ENCODE data around the gene TSHZ2.

TSHZ2 gene

DNA sequence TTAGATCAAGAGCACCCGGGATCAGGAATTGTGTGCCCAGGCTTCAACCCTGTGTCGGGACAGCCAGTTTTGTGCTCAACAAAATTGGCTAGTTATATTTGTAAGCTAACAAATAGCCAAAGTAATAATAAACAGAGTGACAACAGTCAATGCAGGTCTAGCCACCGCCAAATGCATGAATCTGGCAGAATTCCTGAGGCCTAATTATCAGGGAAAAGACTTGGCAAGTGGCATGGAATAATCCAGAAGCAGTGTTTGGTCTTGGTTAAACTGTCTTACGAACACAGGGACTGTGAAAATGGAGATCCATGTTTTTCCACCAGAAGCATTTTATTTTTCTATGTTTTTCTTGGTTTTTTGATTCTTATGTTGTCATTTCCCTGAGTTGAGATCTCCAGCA lies 352.7 kb downstream of the TSHZ2 start:
- no peak for DNase-seq

DNA sequence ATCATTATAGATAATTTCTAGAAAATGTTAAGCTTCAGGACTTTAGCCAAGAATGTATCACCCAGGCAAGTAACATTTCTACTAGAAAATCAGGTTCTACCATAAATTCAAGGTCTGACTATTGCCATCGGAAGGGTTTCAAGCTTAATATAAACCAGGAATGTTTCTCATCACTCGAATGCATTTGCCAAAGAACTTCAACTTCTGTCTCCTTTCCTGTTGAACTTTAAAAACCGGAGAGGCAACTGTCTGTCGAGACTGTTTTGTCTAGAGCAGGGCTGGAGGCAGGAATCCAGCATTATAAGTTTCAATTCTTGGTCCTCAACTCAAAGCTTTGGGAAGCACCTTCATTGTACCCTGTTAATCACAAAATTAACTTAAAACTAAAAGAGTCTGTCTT lies 356.8 kb downstream of the TSHZ2 start:
- no peak for DNase-seq

DNA sequence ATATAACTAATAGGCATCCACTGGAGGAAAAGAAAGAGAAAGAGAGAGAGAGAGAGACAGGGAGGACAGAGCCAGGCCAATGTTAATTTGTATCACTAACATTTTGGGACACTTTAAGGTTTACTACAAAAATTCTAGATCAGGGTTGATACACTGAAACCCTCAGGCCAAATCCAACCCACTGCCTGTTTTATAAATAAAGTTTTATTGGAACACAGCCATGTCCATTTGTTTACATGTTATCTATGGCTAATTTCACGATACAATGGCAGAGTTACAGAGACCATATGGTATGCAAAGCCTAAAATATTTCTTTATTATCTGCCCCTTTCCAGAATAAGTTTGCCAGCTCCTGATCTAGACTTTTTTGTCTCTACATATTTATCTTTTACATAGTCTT lies 357.6 kb downstream of the TSHZ2 start:
- no peak for DNase-seq

DNA sequence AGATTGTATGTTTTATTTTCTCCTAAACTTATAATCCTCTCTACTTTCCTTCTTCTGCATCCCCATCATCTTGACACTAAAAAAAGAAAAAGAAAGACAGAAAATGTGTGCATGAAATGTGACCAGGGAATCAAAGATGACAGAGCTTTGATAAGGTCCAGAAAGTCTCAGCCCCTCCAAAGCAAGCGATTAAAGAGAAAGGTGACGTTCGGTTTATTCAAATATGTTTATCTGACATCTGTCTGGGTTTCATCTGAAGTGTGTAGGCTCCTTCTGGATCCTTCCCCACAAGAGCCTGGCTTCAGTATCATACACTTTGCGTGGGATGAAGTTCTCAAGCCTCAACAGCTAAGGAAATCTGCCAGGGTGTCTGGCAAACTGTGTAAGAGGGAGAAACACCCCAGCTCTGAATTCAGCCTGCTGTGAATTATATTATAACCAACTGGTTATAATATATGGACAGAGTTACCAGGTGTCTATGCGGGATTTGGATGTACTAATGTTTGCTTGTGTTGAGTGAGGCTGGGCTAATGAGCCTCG lies 358.5 kb downstream of the TSHZ2 start:
- DNase-seq, result no peak

DNA sequence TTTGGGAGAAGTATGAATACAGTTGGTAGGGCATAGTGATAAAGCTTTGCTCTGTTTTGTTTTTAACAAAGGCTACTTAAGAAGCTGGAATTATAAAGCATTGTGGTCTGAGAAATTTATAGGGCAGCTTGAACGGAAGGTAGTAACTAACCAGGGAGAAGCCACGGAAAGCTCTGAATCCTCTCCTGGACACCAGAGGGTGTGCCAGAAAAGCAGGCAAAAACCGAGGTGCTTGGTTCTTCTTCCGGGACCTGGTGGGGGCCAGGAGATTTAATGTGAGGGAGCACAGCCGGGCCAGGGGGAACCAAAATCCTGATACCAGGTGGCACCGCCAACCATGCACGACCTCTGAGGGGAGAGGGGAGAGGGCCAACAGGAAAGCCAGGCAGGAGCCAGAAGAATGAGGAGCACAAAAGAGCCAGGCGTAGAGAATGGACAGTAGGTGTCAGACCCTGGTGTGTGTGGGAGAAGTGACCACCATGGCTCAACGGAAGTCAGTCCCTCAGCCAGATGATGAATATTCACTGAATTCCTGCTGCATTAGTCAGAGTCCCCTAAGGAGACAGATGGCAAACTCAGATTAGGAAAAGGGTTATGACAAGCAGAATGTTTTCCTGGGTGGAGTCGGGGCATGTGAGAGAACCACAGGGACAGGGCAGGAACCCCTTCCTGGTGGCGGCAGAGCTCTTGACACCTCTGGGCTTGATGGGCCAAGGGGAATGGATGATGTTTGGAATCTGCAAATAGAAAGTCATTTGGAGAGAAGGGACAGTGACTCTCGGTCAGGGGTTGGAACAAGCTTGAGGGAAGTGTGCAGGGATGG lies 359.2 kb downstream of the TSHZ2 start:
- no peak for DNase-seq

DNA sequence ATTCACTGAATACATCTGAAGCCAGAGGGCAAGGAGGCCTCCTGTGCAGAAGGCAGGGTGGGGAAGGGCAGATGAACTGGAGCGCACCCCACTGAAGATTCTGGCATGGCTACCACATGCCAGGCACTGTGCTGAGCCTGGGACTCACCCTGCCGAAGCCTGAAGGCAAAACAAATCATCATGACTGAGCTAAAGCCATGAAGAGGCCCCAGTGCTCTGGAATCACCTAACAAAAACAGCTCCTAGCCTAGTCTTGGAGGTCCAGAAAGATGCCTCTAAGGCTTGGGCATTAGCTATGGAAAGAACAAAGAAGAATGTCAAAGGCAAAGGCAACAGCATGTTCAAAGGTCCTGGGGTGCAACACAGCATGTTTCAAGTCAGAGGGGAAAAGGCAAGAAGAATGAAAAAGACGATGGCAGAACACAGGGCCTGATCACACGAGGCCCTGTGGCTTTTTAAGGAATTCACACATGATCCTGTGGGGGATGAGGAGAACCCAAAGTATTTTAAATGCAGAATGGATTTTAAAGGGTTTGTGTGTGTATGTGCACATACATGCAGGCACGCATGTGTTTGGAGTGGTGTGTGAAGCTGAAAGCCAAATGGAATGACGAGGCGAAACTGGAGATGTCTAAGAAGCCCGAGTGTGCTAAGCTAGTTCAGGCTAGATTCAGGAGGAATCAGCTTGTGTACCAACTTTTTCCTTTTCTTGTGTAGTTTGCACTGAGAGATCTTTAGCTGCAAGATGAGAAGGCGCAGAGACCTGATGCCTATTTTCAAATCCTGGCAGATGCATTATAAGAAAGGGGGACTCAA lies 360.1 kb downstream of the TSHZ2 start:
- DNase-seq, result no peak

DNA sequence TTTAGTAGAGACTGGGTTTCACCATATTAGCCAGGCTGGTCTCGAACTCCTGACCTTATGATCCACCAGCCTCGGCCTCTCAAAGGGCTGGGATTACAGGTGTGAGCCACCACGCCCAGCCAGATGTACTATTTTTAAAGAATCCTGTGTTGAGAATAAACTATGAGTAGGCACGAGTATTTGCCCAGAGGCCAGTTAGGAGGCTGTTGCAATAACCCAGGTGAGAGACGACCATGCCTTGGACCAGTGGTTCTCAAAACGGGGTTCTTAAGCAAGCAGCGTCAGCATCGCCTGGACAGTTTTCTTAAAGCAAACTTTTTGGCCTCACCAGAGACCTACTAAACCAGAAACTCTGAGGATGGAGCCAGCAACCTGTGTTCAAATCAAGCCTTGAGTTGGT lies 362.7 kb downstream of the TSHZ2 start:
- no peak for DNase-seq

DNA sequence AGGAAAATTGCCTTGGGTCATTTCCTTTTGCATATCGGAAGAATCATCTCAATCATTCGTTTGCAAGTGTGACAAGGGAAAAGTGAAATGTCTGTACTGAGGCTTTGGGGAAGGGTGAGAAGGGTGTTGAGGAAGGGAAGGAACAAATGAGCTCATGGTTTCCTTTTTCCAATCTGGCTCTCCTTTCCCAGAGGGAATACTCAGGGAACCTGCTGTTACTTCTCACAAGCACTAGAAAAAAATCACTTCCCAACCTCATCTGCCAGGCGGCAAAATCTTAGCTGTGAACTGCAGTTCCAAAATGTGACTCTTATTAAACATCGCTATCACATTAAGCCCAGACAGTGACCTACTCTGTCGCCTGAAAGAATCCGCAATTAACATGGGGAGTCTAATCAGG lies 363.4 kb downstream of the TSHZ2 start:
- DNase-seq, result no peak

DNA sequence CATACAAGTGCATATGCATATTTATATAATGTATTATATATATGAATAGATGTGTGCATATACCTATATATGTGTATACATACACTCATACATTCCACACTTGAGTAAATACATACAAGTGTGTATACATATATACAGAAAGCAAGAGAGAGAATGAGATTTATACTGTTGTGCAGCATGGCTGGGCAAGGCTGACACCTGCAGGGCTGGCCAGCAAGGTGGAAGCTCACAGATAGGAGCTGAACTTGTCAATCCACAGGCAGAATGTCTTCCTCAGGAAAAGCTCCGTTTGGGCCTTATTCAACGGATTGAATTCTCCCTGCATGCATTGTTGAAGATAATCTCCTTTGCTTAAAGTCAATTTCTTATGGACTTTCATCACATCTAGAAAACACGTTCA lies 364.7 kb downstream of the TSHZ2 start:
- DNase-seq, result no peak

DNA sequence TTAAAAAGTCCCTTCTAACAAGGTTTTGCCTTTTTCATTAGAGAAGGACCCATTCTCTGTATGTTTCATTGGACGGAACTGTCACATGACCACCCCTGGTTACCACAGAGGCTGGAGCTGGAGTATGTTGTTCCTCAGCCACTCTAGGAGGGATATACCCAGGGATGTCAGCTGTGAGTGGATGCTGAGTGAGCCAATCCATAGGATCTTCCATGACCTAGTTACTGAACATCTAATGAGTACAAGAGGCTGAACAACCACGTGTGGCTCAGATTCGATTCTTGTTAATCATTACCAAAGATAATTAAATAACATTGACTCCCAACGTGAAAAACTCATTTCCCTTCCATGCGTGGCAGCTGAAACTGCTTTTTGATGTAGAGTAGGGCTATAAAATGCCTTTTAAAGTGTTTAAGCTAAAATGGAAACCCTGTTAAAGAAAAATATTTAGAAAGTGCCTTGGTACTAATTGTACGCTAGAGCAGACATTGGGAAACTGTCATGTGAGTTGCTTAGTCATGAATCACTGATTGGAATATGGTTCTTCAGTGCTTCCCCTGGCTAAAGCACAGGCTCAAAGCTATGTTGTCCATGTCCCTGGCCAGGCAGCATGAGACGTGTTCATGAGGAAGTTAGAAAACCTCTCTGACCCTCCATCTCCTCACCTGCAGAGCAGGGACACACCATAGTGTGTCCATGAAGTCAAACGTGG lies 365.4 kb downstream of the TSHZ2 start:
- DNase-seq, result no peak

DNA sequence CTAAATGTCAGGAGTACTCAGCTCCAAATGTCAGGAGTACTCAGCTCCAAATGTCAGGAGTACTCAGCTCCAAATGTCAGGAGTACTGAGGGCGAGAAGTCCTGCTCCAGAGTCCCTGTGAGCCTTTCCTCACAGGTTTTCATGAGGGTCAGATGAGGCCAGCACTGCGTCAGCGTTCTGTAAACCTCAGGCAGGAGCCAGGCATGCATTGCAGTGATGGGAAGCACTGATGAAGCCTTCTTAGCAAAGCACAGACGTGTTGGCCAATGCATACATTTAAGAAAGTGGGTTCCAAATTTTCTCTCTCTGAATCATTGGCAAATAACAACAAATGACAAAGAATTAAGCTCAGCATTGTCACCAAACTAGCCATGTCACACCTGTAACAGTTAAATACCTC lies 366.6 kb downstream of the TSHZ2 start:
- no peak for DNase-seq

DNA sequence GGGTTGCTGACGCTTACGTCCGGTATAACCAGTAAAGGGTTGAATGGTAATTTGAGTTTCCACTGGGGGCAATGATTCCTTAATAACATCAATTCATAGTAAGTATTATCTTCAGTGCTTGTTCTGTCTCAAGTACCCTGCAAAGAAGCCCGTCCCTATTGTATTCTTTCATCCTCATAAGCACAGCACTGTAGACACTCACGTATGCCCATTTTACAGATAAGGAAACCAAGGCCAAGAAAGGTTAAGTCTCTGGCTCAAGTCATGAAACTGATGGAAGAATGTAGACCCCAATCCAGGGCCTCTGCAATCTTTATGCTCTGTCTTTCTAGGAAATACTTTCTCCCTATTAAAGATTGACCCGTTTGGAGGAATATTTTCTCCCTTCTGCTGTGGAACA lies 370.3 kb downstream of the TSHZ2 start:
- DNase-seq, result no peak

DNA sequence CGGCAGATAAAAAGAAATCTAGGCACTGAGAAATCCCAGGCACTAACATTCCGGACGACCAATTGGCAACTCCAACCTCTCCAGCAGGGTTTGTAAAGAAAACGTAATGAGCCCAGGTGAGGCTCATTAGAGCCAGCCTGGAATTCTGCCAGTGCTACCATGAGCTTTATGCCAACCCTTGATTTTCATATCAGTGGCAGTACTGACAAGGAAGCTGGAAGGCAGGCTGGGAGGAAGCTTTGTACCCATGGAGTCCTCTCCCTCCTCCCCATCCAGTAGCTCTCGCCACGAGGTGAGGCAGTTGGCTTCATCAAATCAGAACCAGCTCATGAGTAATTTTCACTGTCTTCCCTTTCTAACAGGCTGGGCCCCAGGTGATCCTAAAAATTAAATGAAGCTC lies 371.3 kb downstream of the TSHZ2 start:
- no peak for DNase-seq

DNA sequence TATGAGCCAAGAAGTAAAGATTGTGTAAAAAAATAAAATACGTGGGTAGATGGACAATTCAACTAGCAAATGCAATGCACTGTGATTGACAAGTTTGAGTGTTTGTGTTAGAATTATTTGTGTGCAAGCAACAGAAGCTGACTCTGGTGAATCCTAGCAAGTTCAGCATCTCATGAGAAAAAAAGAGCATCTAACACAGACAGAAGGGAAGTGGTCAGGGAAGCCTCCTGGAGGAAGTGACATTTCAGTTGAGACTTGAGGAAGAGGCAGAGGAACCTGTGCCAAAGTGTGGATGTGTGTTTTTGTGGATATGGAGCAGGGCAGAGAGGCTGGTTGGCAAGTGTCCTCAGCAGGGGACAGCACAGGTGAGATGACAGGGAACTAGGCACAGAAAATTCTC lies 372.7 kb downstream of the TSHZ2 start:
- peak in 2 of 4 experiments; percentile 13 to 34 for DNase-seq

DNA sequence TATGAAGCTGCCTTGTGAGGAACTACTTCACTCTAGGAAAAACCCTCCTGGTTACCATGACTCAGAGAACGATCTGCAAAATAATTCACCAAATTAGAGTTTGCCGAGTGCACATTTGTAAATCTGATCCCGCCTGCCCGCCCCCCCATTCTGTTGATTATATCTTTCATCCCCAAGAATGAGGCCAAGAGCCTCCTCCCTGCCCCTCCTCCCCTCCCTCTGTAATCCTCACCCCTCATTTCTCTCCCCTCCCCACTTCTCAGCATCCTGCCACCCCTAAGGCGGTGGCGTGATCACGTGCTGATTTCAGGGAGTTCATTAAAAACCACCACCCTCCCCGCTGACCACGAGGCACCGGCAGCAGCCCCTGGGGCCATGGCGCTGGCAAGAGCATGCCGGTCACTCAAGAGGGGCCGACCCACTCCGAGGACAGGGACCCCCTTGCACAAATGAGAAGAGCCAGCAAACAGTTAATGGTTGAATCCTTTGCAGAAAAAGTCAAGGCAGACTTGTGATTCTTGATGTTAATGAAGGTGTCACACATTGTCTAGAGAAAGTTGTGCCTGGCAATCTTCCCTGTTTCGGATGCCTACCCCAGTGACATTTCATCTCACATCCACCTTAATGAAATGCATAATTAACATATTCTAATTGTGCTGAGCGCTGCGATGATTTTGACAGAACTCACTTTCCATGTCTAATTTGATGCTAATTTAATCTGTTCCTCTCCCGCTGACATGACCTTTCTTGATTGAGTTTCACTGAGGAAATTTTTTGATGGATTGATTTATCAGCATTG lies 373.6 kb downstream of the TSHZ2 start:
- DNase-seq, result no peak

DNA sequence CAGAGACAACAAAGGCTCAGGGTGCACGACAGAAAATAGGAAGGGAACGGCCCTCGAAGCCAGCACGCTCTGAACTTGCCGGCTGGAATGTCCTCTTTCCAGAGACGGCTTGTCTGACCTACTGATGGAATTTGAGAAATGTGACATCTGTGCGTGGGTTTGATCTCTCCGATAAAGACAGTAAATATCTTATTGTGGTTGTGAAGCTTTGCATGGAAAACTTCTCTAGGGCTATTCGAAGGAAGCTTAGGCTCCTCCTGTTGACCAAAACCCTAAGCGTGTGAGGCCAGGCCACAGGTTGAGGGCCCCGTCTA lies 374.1 kb downstream of the TSHZ2 start:
- no peak for DNase-seq

DNA sequence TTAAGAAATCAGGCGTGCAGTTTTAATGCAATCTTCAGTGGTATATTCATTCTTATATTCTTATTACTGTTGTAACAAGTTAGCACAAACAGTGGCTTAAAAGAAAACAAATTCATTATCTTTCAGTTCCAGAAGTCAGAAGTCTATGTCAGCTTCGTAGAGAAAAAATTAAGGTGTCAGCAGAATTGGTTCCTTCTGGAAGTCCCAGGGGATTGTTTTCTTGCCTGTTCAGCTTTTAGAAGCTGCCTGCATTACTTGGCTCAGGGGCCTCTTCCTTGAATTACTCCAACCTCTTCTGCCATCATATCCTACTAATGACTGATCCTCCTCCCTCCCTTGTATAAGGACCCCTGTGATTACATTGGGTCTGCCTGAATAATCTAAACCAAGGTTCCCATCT lies 377.6 kb downstream of the TSHZ2 start:
- DNase-seq, result peak in 2 of 4 experiments; percentile 4 to 32

DNA sequence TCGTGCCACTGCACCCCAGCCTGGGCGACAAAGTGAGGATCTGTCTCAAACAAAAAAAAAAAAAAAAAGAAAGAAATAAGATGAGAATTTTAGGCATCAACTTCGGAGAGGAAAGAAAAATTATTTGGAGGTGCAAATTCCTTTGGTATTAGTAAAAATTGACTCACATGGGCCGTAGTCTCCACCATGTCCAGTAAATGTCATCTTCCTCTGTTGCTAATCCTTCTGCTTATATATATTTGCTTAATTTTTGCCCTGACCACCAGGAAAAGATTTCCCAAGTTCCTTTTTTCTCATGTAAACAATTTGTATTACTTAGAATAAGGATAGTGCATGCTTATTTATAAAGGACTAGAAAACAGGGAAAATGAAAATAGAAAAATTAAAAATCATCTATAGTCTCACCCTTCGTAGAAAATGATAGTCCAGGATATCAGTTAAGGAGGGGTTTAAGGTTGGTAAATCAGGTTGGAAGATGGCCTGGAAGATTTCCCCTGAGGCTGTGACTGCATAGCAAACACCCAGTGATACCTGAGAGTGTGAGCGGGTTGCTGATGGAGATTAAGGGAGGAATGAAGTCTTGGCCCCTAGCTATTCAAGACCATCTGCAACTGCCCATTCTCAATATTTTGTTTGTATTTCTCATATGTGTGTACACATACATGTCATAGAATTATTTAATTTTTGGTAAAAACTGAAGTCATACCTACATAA lies 380.7 kb downstream of the TSHZ2 start:
- no peak for DNase-seq

DNA sequence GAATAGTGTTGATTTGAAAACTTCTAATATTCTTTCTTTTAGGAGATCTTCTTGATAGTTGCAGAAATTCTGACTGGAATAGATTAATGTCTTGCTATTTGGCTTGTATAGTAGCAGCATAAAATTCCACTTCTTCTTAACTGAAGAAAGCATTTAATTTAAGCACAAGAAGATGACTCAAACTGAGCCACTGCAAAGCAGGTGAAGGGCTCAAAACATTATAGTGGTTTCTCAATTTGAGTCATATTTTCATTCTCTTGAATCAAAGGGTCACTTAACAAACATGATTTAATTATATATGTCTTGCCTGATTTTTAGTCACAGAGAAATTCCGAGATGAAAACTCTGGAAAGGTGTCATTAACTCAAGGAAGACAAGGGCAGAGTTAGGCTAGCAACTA lies 382.2 kb downstream of the TSHZ2 start:
- no peak for DNase-seq

DNA sequence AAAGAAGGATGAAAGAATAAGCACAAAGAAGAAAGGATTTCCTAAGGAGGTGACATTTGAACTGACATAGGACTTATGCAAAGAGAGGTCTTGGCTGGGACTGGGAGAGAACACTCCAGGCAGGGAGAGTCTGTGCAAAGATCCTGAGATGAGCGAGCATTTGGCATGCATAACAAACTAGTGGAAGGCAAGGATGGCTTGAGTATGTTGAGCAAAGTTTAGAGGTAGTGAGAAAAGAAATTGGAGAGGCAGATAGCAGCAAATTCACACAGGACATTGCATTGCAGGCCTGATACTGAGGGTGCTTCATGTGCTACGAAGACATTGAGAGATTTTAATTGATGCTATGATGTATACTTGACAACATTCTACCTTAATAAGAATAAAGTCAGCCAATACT lies 383.6 kb downstream of the TSHZ2 start:
- no peak for DNase-seq

DNA sequence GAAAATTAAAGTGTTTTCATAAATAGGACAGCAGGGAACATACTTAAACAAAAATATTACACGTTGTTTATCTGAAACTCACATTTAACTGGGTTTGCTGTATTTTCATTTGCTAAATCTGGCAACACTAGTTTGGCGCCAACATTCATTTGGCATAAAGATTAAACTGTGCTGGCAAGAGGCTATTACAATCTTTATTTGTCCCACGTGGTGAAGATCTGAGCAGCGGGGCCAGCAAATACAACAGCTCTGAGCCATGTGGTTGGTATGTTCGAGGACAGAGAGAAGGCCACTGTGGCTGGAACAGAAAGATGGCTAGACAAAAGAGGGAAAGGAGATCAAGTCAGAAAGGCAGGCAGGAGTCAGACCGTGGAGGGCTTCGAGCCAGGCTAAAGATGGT lies 387.3 kb downstream of the TSHZ2 start:
- no peak for DNase-seq

DNA sequence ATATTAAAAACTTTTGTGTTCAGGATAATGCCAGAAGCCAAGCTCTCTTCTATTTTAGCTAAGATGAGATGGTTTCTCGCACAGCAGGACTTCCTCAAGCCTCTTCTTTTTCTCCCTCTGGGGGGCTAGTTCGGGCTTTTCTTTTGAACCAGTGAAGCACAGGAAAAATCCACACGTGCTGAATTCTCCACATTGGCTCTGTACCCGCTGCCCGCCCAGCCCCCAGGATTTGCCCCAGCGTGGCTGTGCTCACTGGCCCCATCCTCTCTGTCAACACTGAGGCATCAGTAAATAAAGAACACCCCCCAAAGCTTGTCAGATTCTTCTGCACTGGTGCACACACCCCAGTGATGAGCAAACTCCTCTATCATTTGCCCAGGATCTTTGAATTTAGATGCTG lies 388.7 kb downstream of the TSHZ2 start:
- no peak for DNase-seq

All from suppressor macrophage (primary cell).